Spleen (tissue), 7 donors: ENCODE results near the gene NDOR1.

Experiments
- CTCF ChIP-seq, 11 experiments: fragments of 200-600 bp in 7 of 11; fragments of 450-650 bp in 4 of 11; sonication (generic) in 4 of 11; IDR thresholded peaks in 8 of 11; conservative IDR thresholded peaks in 3 of 11; 1 replicate in 7 of 11; 2 replicates in 4 of 11; pipeline versions ENCODE4 v1.4.0 to v1.8.0; 2016 to 2021; ENCODE audit warnings: antibody characterized with exemption in 11 of 11, inconsistent platforms in 4 of 11, mild to moderate bottlenecking in 1 of 11
- POLR2A ChIP-seq, 3 donors: fragments of 450-650 bp; IDR thresholded peaks; one replicate each; pipeline ENCODE4 v1.5.1; 2017; ENCODE audit warnings: antibody characterized with exemption in 3 of 3, mild to moderate bottlenecking in 1 of 3
- donor health status: DM: no; HTN: no; CAD: no; lungs with moderate emphysema.
- donor health status: DM: no; HTN: no; CAD: no.
- donor health status: DM: no; HTN: no; CAD: no.

DNA sequence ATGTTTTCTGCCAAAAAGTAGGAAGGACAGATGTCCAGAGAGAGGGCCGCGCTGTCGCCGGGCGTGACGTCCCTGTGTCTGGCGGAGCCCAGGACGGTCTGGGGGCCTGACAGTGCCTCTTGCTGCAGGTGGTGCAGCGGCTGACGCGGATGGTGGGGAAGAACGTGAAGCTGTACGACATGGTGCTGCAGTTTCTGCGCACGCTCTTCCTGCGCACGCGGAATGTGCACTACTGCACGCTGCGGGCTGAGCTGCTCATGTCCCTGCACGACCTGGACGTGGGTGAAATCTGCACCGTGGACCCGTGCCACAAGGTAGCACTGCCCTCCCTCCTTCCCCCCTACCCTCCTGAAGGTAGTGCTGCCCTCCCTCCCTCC is 57.4 kb downstream of the NDOR1 start:
- no peak for TF ChIP-seq POLR2A (IDR thresholded peaks at IDR 0.05)
- TF ChIP-seq CTCF (IDR thresholded peaks at IDR 0.05 in 8 of 11, conservative IDR thresholded peaks at IDR 0.05 in 3 of 11), result no peak
